Suprapubic skin (tissue), 3 donors: ENCODE results near the gene ARPC2.

Source experiments
- EP300 ChIP-seq: sonication (generic); formaldehyde crosslinking; IDR thresholded peaks from one replicate; pipeline ENCODE4 v1.6.1; 2017; ENCODE audit warnings: antibody characterized with exemption
- POLR2A ChIP-seq, 2 donors: fragments of 450-650 bp; IDR thresholded peaks; one replicate each; pipeline ENCODE4 v1.6.1; 2017; ENCODE audit warnings: antibody characterized with exemption in 2 of 2, mild to moderate bottlenecking in 2 of 2, moderate library complexity in 2 of 2
- TF ChIP-seq, protein P1 (sequence below), 2 donors: fragments of 200-600 bp in 1 of 2; fragments of 450-650 bp in 1 of 2; sonication (generic) in 1 of 2; IDR thresholded peaks; one replicate each; pipeline ENCODE4 v1.5.1; 2016 to 2019; ENCODE audit warnings: antibody characterized with exemption in 2 of 2, mild to moderate bottlenecking in 1 of 2, moderate library complexity in 1 of 2

DNA sequence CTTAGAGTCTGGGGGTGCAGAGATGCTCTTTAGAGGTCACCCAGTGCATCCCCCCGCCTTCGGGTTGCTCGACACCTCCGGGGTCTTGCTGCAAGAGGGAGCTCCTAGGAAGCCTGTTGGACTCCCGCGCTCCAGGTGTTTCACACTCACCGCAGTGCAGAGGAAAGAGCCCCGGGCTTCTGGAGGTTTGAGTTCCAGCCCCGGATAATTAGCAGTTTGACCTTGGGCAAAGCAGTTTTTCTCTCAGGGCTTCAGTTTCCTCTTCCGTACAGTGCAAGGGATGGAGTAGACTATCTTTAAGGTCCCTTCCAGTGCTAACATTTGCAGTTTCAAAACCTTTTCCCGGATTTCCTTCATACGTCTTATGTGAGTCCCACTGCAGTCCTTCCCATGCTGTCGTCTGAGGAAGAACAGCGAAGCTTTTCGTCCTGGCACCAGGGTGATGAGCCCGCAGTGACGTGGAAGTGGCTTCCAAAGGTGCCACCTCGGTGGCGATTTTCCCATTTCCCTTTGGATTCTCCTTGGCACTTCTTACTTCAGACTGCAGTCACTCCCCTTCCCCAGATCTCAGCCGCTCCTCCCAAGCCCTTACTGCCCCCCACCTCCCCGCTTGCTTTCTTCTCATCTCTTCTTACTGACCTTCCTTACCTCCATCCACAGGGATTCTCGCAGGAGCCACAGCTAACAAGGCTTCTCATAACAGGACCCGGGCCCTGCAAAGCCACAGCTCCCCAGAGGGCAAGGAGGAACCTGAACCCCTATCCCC, 53.9 kb downstream of the ARPC2 start:
- TF ChIP-seq, protein P1, sequence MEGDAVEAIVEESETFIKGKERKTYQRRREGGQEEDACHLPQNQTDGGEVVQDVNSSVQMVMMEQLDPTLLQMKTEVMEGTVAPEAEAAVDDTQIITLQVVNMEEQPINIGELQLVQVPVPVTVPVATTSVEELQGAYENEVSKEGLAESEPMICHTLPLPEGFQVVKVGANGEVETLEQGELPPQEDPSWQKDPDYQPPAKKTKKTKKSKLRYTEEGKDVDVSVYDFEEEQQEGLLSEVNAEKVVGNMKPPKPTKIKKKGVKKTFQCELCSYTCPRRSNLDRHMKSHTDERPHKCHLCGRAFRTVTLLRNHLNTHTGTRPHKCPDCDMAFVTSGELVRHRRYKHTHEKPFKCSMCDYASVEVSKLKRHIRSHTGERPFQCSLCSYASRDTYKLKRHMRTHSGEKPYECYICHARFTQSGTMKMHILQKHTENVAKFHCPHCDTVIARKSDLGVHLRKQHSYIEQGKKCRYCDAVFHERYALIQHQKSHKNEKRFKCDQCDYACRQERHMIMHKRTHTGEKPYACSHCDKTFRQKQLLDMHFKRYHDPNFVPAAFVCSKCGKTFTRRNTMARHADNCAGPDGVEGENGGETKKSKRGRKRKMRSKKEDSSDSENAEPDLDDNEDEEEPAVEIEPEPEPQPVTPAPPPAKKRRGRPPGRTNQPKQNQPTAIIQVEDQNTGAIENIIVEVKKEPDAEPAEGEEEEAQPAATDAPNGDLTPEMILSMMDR (IDR thresholded peaks at IDR 0.05) = no peak
- TF ChIP-seq POLR2A (IDR thresholded peaks at IDR 0.05) = no peak
- TF ChIP-seq EP300 = no peak
